ENCODE data around the gene SPATA16.
"Not testable (repeated sequence)": the region's sequence is repeated elsewhere in the genome, so short reads cannot be mapped to it uniquely, and the experiment has no call there.

Gene SPATA16

GRCh38 chr3:173001622-173002021 lies 139.4 kb downstream of the SPATA16 start:
- no peak for DNase-seq

GRCh38 chr3:173000553-173000952 lies 140.5 kb downstream of the SPATA16 start:
- no peak for DNase-seq

DNA sequence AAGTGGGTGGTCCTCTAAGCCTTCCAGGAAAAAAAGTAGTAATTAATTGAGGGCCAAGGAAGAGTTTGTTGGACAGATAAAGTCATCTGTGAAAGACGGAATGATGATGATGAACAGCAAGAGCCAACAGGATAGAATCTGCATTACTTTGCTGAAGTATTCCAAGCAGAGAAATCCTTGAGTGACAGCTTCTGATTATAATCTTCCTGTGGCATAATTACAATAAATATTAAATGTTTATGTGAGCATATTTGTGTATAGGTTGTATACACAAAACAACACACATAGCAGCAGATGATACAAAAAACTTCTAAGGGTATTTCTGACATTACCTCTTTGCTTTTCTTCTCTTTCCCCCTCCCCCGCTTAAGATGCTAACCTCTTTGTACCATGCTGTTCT lies 147.6 kb downstream of the SPATA16 start:
- DNase-seq = no peak

- no peak for DNase-seq
These were observed 149.5 kb downstream of the SPATA16 start for GRCh38 chr3:172991424-172991996.

DNA sequence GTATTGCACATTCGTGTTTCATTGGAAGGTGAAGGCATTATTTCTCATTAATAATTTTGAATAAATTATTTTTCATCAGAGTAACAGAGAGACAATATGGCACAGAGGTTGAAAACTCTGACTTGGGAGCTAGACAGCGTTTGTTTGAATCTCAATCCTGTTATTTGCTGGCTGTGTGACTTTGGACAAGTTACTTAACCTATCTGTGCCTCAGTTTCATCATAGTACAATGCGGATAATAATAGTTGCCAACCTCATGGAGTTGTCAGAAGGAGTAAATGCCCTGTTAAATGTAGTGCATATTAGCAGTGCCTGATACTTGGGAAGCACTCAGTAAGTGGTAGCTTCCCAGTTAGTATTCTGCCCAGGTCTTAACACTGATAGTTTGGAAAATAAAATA lies 151.7 kb downstream of the SPATA16 start:
- DNase-seq = no peak

DNA sequence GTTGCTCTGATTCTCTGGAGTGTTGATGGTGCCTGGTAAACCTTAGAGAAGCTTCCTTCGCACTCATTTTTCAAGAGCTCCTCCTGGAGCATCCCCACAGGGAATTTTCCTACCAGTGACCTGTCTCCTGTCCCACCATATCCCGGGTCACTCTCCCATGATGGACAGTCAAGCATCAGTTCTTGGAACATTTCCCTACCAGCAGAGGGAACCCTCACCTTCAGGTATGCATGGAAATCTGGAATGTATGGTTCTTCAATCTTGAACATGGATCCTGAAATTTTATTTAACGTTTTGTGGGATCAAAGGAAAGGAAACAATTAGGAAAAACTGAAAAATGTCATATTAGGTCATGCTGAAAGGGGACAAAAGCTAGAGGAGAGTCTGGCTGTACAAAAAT lies 153.8 kb downstream of the SPATA16 start:
- DNase-seq = no peak

GRCh38 chr3:172984914-172985313 lies 156.1 kb downstream of the SPATA16 start:
- DNase-seq = no peak

DNA sequence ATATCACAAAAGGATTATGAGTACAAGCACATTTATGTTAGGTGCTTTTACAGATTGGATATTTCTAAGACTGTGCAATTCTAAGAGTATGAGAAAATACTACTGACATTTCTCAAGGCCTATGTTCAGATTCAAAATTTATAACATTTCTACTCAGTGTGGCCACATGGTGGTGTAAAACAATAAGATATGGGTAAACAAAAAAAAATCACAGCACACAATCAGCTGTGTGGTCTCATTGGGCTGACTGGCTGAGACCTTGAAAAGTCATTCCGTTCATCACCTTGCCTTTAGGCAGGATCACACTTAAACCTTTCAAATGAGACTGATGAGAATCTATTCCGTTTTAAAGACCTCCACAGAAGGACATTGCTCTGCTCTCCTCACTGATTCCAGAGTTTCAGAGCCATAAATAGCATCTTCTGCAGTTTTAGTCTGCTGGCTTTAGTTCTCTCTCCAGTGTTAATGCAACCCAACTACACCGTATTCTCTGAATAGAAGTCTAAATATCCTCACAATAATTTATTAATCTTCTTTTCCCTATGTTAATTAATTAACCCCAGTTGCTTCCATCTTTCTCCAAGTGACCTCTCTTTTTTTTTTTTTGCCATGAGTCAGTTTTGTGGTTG lies 158.2 kb downstream of the SPATA16 start:
- DNase-seq = no peak

- no peak for DNase-seq
These were observed 159.5 kb downstream of the SPATA16 start for GRCh38 chr3:172981407-172981983.

- DNase-seq = no peak
These were observed 160.2 kb downstream of the SPATA16 start for GRCh38 chr3:172980849-172981248.

DNA sequence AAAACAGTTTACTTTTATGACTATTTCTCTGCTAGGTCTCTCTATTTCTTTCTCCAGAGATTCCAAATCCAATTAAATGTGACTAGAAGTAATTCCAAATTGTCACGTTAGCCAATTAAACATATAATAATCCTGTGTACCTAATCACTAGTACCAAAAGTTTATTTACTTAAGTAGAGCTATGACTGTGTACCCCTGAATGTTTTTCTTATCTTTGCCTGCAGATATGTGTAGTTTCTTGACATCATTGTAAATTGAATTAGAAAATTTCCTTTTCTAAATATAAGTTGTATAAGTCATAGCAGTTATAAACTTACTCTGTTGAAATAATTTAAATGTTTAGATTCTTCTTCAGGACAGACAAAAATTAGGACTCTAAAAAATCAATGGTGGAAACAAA lies 163.3 kb downstream of the SPATA16 start:
- DNase-seq = no peak

DNA sequence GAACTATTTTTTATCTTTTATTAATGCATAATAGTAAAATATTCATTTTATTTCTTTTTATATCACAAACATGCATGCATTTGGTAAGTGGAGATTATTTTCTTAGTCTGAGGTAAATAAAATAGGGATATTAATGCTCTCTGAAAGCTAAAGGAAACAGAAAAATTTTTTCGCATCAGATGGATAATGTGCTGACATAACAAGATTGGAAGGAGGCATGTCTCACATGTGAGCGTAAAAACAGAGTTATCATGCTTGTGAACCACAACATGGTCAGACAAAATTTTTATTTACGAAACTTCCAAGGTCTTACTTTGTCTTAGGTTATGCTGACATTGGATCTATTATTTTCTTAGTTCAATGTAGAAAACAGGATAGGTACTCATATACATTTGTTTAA lies 166.1 kb downstream of the SPATA16 start:
- no peak for DNase-seq

- DNase-seq = no peak
These were observed 167.2 kb downstream of the SPATA16 start for GRCh38 chr3:172973799-172974198.

GRCh38 chr3:172972717-172973116 lies 168.3 kb downstream of the SPATA16 start:
- DNase-seq = no peak

DNA sequence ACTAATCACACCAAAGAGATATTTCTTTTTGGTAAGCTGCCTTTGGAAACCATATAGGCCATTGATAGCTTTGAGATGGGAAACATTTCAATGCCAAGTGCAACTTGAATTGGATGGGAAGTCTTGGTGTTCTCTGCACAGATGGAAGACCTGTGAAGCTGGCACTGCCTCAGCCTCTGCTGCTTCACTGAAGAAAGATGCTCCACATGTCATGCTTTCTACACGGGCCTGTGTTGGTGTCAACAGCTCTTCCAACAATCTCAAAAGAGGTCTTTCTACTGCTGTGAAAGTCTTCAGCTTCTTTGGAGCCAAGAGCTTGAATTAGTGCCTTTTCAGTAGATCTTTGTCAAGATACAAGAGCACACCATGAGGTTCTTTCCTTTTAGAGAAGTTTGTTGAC lies 169.0 kb downstream of the SPATA16 start:
- DNase-seq = no peak

- no peak for DNase-seq
These were observed 172.4 kb downstream of the SPATA16 start for GRCh38 chr3:172968646-172969045.

GRCh38 chr3:172965256-172965655 lies 175.8 kb downstream of the SPATA16 start:
- no peak for DNase-seq

DNA sequence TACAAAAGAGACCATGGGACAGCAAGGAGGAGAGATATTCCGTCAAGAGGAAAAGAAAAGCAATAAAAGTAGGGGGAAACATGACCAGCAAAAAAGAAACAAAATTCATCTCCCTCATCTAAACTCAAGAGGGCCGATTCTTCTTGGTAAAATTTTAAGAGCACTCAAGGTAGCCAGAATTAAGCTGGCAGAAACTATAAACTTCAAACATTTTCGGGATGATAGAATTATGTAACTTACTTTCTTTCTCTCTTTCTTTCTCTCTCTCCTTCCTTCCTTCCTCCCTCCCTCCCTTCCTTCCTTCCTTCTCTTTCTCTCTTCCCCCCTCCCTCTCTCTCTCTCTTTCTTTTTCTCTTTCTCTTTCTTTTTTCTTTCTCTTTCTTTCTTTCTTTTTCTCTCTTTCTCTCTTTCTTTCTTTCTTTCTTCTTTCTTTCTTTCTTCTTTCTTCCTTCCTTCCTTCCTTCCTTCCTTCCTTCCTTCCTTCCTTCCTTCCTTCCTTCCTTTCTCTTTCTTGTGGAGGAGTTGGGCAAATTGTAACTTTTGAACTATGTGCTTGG lies 180.3 kb downstream of the SPATA16 start:
- DNase-seq = not testable (repeated sequence)

DNA sequence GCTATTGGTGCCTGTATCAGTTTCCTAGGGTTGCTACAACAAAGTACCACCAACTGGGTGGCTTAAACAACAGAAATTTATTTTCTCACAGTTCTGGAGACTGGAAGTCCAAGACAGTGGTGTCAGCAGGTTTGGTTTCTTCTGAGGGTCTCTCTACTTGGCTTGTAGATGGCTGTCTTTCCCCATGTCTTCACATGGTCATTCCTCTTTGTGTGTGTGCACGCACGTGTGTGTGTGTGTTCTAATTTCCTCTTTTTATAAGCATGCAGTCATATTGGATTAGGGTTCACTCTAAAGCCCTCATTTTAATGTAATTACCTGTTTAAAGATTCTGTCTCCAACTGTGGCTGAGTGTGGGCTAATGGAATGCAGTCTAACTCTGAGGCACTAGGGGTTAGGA lies 182.5 kb downstream of the SPATA16 start:
- no peak for DNase-seq

- DNase-seq = no peak
These were observed 187.5 kb downstream of the SPATA16 start for GRCh38 chr3:172953571-172953970.

DNA sequence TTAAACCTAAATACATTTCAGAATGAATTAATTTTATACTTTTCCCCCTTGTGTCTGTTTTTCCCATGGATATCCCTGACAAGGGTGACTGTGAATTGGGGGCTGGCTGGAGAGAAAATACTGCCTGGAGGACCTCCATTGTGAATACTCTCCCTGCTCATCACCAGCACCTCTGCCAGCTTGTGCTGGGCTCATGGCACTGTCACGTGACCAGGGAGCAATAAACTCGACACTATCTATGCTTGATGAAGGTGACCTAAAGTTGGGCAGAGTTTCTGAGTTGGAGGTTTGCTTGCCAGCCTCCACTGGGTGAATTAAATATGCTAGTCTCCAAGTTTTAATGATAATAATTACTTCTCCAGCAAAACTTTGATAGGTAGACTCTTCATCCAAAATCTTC lies 189.5 kb downstream of the SPATA16 start:
- DNase-seq = no peak

DNA sequence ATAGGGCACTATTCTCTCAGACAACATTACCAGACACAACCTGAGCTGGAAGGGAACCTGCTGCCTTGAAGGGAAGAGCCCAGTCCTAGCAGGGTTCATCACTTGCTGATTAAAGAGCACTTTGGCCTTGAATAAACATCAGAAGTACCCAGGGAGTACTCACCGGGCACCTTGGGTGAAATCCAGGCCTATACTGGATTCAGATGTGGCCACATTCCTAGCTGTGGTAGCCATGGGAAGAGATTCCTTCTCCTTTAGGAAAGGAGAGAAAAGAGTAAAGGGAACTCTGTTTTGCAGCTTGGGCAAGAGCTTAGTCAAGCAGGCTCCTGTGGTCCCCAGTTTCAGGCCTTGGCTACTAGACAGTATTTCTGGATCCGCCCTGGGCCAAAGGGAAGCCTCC lies 195.0 kb downstream of the SPATA16 start:
- DNase-seq = no peak

- DNase-seq = no peak
These were observed 201.3 kb downstream of the SPATA16 start for GRCh38 chr3:172939651-172940293.

- no peak for DNase-seq
These were observed 202.2 kb downstream of the SPATA16 start for GRCh38 chr3:172938788-172939187.

Data from activated CD8-positive, alpha-beta memory T cell treated with anti-CD3 and anti-CD28 coated beads, Interleukin-2, amount 50 U/mL, for 48 hours (primary cell).